ENCODE data around the gene IGFBP5.

The IGFBP5 gene

GRCh38 chr2:216717491-216717901 lies 22.1 kb upstream of the IGFBP5 start:
- no peak for TF ChIP-seq CTCF (IDR thresholded peaks at IDR 0.05; ENCODE audit: insufficient read depth, low read depth, low read length, missing control alignments)
- DNase-seq (ENCODE audit: low read depth): no peak
- no peak overlapping the region for H3K4me3 ChIP-seq (ENCODE audit: low read depth, low read length)

GRCh38 chr2:216716109-216716508 lies 20.8 kb upstream of the IGFBP5 start:
- no peak overlapping the region for H3K4me3 ChIP-seq (ENCODE audit: low read depth, low read length)
- DNase-seq (ENCODE audit: low read depth): no peak
- no peak for TF ChIP-seq CTCF (IDR thresholded peaks at IDR 0.05; ENCODE audit: insufficient read depth, low read depth, low read length, missing control alignments)

DNA sequence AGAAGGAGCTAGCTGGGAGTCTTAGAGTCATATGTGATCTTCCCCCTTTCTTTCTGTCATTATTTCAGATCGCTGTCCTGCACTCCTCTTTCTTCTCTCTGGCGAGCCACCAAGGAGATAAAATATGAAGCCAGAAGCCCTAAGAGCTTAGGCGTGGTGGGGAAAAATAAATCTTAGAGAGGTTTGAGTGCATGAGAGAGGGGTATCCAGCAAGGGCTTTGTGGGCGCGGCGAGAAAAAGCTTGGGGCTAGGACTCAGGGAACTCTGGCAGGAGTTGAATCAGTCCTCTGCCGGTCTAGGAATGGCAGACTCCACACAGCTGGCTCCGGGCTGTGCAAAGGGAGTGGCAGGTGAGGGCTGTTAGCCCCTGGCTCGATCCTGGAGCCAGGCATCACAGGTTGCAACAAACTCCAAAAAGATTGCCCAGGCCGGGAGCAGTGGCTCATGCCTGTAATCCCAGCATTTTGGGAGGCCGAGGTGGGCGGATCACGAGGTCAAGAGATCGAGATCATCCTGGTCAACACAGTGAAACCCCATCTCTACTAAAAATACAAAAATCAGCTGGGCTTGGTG lies 20.1 kb upstream of the IGFBP5 start:
- no peak for TF ChIP-seq CTCF (IDR thresholded peaks at IDR 0.05; ENCODE audit: insufficient read depth, low read depth, low read length, missing control alignments)
- no peak for DNase-seq (ENCODE audit: low read depth)
- H3K4me3 ChIP-seq (ENCODE audit: low read depth, low read length): no peak overlapping the region

DNA sequence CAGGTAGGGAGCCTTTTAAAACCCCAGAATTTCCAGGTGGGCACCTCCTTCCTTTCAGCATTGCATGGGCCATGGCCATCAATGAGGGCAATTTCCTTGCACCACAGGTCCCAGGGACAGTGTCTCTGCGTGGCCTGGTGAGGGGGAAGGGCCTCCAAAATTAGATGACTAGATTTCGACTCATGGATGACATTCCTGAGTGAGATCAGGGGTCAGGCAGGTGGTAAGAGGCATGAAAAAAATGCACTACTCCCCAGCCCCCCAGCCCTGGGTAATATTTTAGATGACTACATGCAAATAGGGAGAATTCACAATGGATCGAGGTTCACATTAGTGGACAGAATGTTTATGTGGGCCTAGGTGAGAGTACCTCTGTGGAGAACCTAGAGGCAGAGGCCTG lies 19.0 kb upstream of the IGFBP5 start:
- no peak for DNase-seq (ENCODE audit: low read depth)
- H3K4me3 ChIP-seq (ENCODE audit: low read depth, low read length): no peak overlapping the region
- no peak for TF ChIP-seq CTCF (IDR thresholded peaks at IDR 0.05; ENCODE audit: insufficient read depth, low read depth, low read length, missing control alignments)

GRCh38 chr2:216713691-216714336 lies 18.5 kb upstream of the IGFBP5 start:
- no peak for DNase-seq (ENCODE audit: low read depth)
- no peak for TF ChIP-seq CTCF (IDR thresholded peaks at IDR 0.05; ENCODE audit: insufficient read depth, low read depth, low read length, missing control alignments)
- H3K4me3 ChIP-seq (ENCODE audit: low read depth, low read length): no peak overlapping the region

GRCh38 chr2:216711348-216711747 lies 16.0 kb upstream of the IGFBP5 start:
- no peak overlapping the region for H3K4me3 ChIP-seq (ENCODE audit: low read depth, low read length)
- no peak for TF ChIP-seq CTCF (IDR thresholded peaks at IDR 0.05; ENCODE audit: insufficient read depth, low read depth, low read length, missing control alignments)
- no peak for DNase-seq (ENCODE audit: low read depth)
